ENCODE data around the gene MYO1E.

GRCh38 chr15:59200560-59200959, 172.1 kb downstream of the MYO1E start:
- TF ChIP-seq CTCF (IDR thresholded peaks at IDR 0.05; ENCODE audit: poor library complexity, severe bottlenecking) (no peak), SMC3 (conservative IDR thresholded peaks at IDR 0.05; ENCODE audit: poor library complexity) (no peak), RAD21 (conservative IDR thresholded peaks at IDR 0.05) (no peak), TAF1 (IDR thresholded peaks at IDR 0.05; ENCODE audit: low read depth) (no peak), EZH2 (IDR thresholded peaks at IDR 0.05; ENCODE audit: borderline replicate concordance, insufficient read depth, low read length, poor library complexity, severe bottlenecking) (no peak), POLR2AphosphoS5 (IDR thresholded peaks at IDR 0.05) (no peak), EP300 (conservative IDR thresholded peaks at IDR 0.05; ENCODE audit: poor library complexity, severe bottlenecking) (no peak), REST (IDR thresholded peaks at IDR 0.05; ENCODE audit: borderline replicate concordance) (no peak)
